H9 (cell line): Measurements from ENCODE around the gene EVI5. TPM values are rescaled to one million over a fixed set of nuclear protein-coding genes. Genes with fewer than 3 reads are reported as not detected.

Experiments used
- DNase-seq: peaks from one replicate; pipeline ENCODE4 v3.0.0-alpha.2; 2017
- H2AFZ ChIP-seq: one replicate; pipeline ENCODE4 v1.6.1; 2013; ENCODE audit warnings: mild to moderate bottlenecking, low read length, control low read depth, moderate library complexity
- H2AK5ac ChIP-seq: 2 replicates; pipeline ENCODE4 v1.6.1; 2013; ENCODE audit warnings: low read length, control low read depth, mixed read lengths; ENCODE audit not compliant: insufficient read length
- H2BK120ac ChIP-seq: one replicate; pipeline ENCODE4 v1.6.1; 2013; ENCODE audit warnings: low read depth, mild to moderate bottlenecking, low read length, control low read depth, inconsistent platforms; ENCODE audit not compliant: poor library complexity, severe bottlenecking
- H2BK12ac ChIP-seq: 2 replicates; pipeline ENCODE4 v1.6.1; 2013; ENCODE audit warnings: low read length, control low read depth, mixed read lengths, low read depth; ENCODE audit not compliant: insufficient read length
- H2BK15ac ChIP-seq: 2 replicates; pipeline ENCODE4 v1.6.1; 2013; ENCODE audit warnings: low read depth, low read length, control low read depth
- H2BK20ac ChIP-seq: one replicate; pipeline ENCODE4 v1.6.1; 2013; ENCODE audit warnings: low read depth, mild to moderate bottlenecking, low read length, control low read depth, inconsistent platforms; ENCODE audit not compliant: poor library complexity, severe bottlenecking
- H2BK5ac ChIP-seq: 2 replicates; pipeline ENCODE4 v1.6.1; 2013; ENCODE audit warnings: low read length, control low read depth, mixed read lengths; ENCODE audit not compliant: insufficient read length
- H3K14ac ChIP-seq: 2 replicates; pipeline ENCODE4 v1.6.1; 2013; ENCODE audit warnings: low read length, control low read depth; ENCODE audit not compliant: insufficient read depth
- H3K18ac ChIP-seq: 2 replicates; pipeline ENCODE4 v1.6.1; 2013; ENCODE audit warnings: low read depth, mild to moderate bottlenecking, mixed read lengths, low read length, control low read depth; ENCODE audit not compliant: insufficient read length
- H3K23ac ChIP-seq: 2 replicates; pipeline ENCODE4 v1.6.1; 2013; ENCODE audit warnings: low read length, control low read depth, mixed read lengths, low read depth; ENCODE audit not compliant: insufficient read length
- H3K23me2 ChIP-seq: 2 replicates; pipeline ENCODE4 v1.6.1; 2013; ENCODE audit warnings: low read depth, mild to moderate bottlenecking, mixed read lengths, low read length, control low read depth; ENCODE audit not compliant: insufficient read length, poor library complexity, severe bottlenecking
- H3K27ac ChIP-seq: 2 replicates; pipeline ENCODE4 v1.5.1; 2013; ENCODE audit warnings: low read length, control low read depth, mixed read lengths, low read depth; ENCODE audit not compliant: insufficient read length
- H3K27me3 ChIP-seq: 2 replicates; pipeline ENCODE4 v1.6.1; 2013; ENCODE audit warnings: low read length, control low read depth, inconsistent platforms; ENCODE audit not compliant: insufficient read depth
- H3K4ac ChIP-seq: 2 replicates; pipeline ENCODE4 v1.6.1; 2013; ENCODE audit warnings: low read depth, mild to moderate bottlenecking, control low read depth, inconsistent platforms, low read length, moderate library complexity
- H3K4me1 ChIP-seq: 2 replicates; pipeline ENCODE4 v1.6.1; 2013; ENCODE audit warnings: low read length, control low read depth, inconsistent platforms; ENCODE audit not compliant: insufficient read depth
- H3K4me2 ChIP-seq: 2 replicates; pipeline ENCODE4 v1.6.1; 2013; ENCODE audit warnings: low read length, control low read depth, mixed read lengths; ENCODE audit not compliant: insufficient read length, insufficient read depth
- H3K56ac ChIP-seq: 2 replicates; pipeline ENCODE4 v1.6.1; 2013; ENCODE audit warnings: low read depth, mild to moderate bottlenecking, mixed read lengths, low read length, control low read depth; ENCODE audit not compliant: insufficient read length
- H3K79me1 ChIP-seq: 2 replicates; pipeline ENCODE4 v1.6.1; 2013; ENCODE audit warnings: low read depth, mild to moderate bottlenecking, moderate library complexity, low read length, control low read depth, inconsistent platforms; ENCODE audit not compliant: insufficient read depth, poor library complexity, severe bottlenecking
- H3K79me2 ChIP-seq: 2 replicates; pipeline ENCODE4 v1.6.1; 2013; ENCODE audit warnings: low read length, control low read depth, inconsistent platforms; ENCODE audit not compliant: insufficient read depth
- H3K9ac ChIP-seq: 2 replicates; pipeline ENCODE4 v1.6.1; 2013; ENCODE audit warnings: low read length, control low read depth, mixed read lengths; ENCODE audit not compliant: insufficient read length; ENCODE audit errors: extremely low read depth
- H3K9me3 ChIP-seq: one replicate; pipeline ENCODE4 v1.6.1; 2013; ENCODE audit warnings: low read depth, low read length, inconsistent platforms; ENCODE audit not compliant: control insufficient read depth
- H3T11ph ChIP-seq: one replicate; pipeline ENCODE4 v1.6.1; 2013; ENCODE audit warnings: mild to moderate bottlenecking, low read length, control low read depth, inconsistent platforms
- H4K20me1 ChIP-seq: one replicate; pipeline ENCODE4 v1.6.1; 2013; ENCODE audit not compliant: control insufficient read depth, insufficient read length, insufficient read depth
- H4K5ac ChIP-seq: 2 replicates; pipeline ENCODE4 v1.6.1; 2013; ENCODE audit warnings: low read depth, mild to moderate bottlenecking, mixed read lengths, low read length, control low read depth; ENCODE audit not compliant: insufficient read length
- H4K8ac ChIP-seq: replicated peaks from 2 replicates; pipeline ENCODE4 v1.6.1; 2013; ENCODE audit warnings: low read length, control low read depth, mixed read lengths, low read depth; ENCODE audit not compliant: insufficient read length
- H4K91ac ChIP-seq: 2 replicates; pipeline ENCODE4 v1.6.1; 2013; ENCODE audit warnings: low read depth, mild to moderate bottlenecking, moderate library complexity, mixed read lengths, low read length, control low read depth; ENCODE audit not compliant: insufficient read length
- H3K27ac Mint-ChIP-seq, 3 experiments: 2 replicates in 2 of 3; 3 replicates in 1 of 3; pipeline ENCODE4 v1.8.0; 2020 to 2021; ENCODE audit warnings: mixed read lengths in 3 of 3, mild to moderate bottlenecking in 1 of 3, moderate library complexity in 1 of 3
- H3K27me3 Mint-ChIP-seq: 2 replicates; pipeline ENCODE4 v1.8.0; 2021; ENCODE audit warnings: low read depth, mild to moderate bottlenecking, moderate library complexity, mixed read lengths
- H3K36me3 Mint-ChIP-seq, 3 experiments: 2 replicates in 2 of 3; 3 replicates in 1 of 3; pipeline ENCODE4 v1.8.0; 2020 to 2021; ENCODE audit warnings: low read depth in 3 of 3, mixed read lengths in 3 of 3; ENCODE audit not compliant: insufficient read depth in 1 of 3
- H3K4me1 Mint-ChIP-seq, 2 experiments: 2 replicates each; pipeline ENCODE4 v1.8.0; 2020; ENCODE audit warnings: mixed read lengths in 2 of 2
- H3K4me3 Mint-ChIP-seq, 2 experiments: 2 replicates in 1 of 2; 3 replicates in 1 of 2; pipeline ENCODE4 v1.8.0; 2020 to 2021; ENCODE audit warnings: mild to moderate bottlenecking in 2 of 2, mixed read lengths in 2 of 2, moderate library complexity in 1 of 2
- H3K9me3 Mint-ChIP-seq, 2 experiments: 2 replicates in 1 of 2; 3 replicates in 1 of 2; pipeline ENCODE4 v1.8.0; 2020; ENCODE audit warnings: mild to moderate bottlenecking in 2 of 2, mixed read lengths in 2 of 2, moderate library complexity in 1 of 2
- CTCF ChIP-seq: fragments of 200-600 bp; sonication (generic); conservative IDR thresholded peaks from 3 replicates; pipeline ENCODE4 v1.8.0; 2021; ENCODE audit warnings: antibody characterized with exemption, mild to moderate bottlenecking
- WGBS: extraction: QIAGEN DNeasy Blood & Tissue Kit; methylation state at CpG from one replicate; pipeline ENCODE4 v1.1.7; 2013; ENCODE audit warnings: missing lambda C conversion rate, low lambda C conversion rate, mixed read lengths; ENCODE audit not compliant: insufficient read length; ENCODE audit errors: extremely low coverage; 5-methylcytosine and 5-hydroxymethylcytosine counted together
- total RNA-seq: library from RNA; stranded (reverse); gene quantifications from 2 replicates; pipeline ENCODE4 v1.2.1, GENCODE V29; 2021

Gene EVI5
- total RNA-seq, 1 experiment from 2014 or later, result 9.7 TPM

- Histone ChIP-seq H3K4me2 (no peak overlapping the region), H2BK15ac (no peak overlapping the region), H2AFZ (no peak overlapping the region), H3K9me3 (no peaks in the 10 kb centered on the region), H3K4ac (no peak overlapping the region), H2BK120ac (no peak overlapping the region), H3T11ph (no peak overlapping the region), H2BK5ac (no peak overlapping the region), H3K18ac (no peak overlapping the region), H3K23me2 (no peaks in the 10 kb centered on the region), H3K27ac (no peak overlapping the region), H3K79me1 (no peaks in the 10 kb centered on the region), H2AK5ac (no peak overlapping the region), H4K91ac (no peak overlapping the region), H3K79me2 (no peaks in the 10 kb centered on the region), H2BK12ac (no peak overlapping the region), H3K14ac (no peak overlapping the region), H2BK20ac (no peak overlapping the region), H3K4me1 (no peaks in the 10 kb centered on the region), H4K20me1 (no peaks in the 10 kb centered on the region), H3K27me3 (no peaks in the 10 kb centered on the region), H3K23ac (no peak overlapping the region), H4K5ac (no peak overlapping the region), H3K56ac (no peak overlapping the region), H3K9ac (no peak overlapping the region), H4K8ac (no peak overlapping the region)
- WGBS, result no CpG with 5 or more reads among the region's 1 CpG
- Mint-ChIP-seq H3K27me3 (no peaks in the 10 kb centered on the region), H3K4me3 (no peak overlapping the region), H3K27ac (no peak overlapping the region), H3K9me3 (no peaks in the 10 kb centered on the region), H3K4me1 (no peaks in the 10 kb centered on the region), H3K36me3 (no peaks in the 10 kb centered on the region)
- no peak for DNase-seq
- no peak for TF ChIP-seq CTCF
Measured at GRCh38 chr1:92817137-92817697, 32.3 kb upstream of the EVI5 start.
